Measurements from ENCODE around the gene PEAK1.

GRCh38 chr15:77418391-77418965 is 1.4 kb downstream of the PEAK1 start:
- TF ChIP-seq RFX5 (IDR thresholded peaks at IDR 0.05), result no peak
- no peak for TF ChIP-seq PBX3 (IDR thresholded peaks at IDR 0.05)
- TF ChIP-seq EHMT2 (IDR thresholded peaks at IDR 0.05; ENCODE audit: low read depth), result no peak
- no peak for TF ChIP-seq ESRRA (IDR thresholded peaks at IDR 0.05; ENCODE audit: borderline replicate concordance, low read length)
- no peak for TF ChIP-seq CTCF (IDR thresholded peaks at IDR 0.05)
- no peak for TF ChIP-seq SMC3 (IDR thresholded peaks at IDR 0.05)
- no peak for TF ChIP-seq REST (IDR thresholded peaks at IDR 0.05)

All from A549 (cell line).